GM19193 (cell line): ENCODE results near the gene PHF24.

Source experiments
- POLR2A ChIP-seq: IDR thresholded peaks from 4 replicates; pipeline ENCODE4 v1.6.1; 2011; ENCODE audit not compliant: insufficient read depth, insufficient read length; ENCODE audit errors: extremely low read depth

The PHF24 gene

GRCh38 chr9:35001285-35001677 is 43.2 kb downstream of the PHF24 start:
- TF ChIP-seq POLR2A: no peak

GRCh38 chr9:35001803-35002502 is 43.9 kb downstream of the PHF24 start:
- no peak for TF ChIP-seq POLR2A

- TF ChIP-seq POLR2A: no peak
Observed at GRCh38 chr9:35002623-35003022, 44.5 kb downstream of the PHF24 start.

- no peak for TF ChIP-seq POLR2A
Observed at GRCh38 chr9:35010351-35010958, 52.4 kb downstream of the PHF24 start.

DNA sequence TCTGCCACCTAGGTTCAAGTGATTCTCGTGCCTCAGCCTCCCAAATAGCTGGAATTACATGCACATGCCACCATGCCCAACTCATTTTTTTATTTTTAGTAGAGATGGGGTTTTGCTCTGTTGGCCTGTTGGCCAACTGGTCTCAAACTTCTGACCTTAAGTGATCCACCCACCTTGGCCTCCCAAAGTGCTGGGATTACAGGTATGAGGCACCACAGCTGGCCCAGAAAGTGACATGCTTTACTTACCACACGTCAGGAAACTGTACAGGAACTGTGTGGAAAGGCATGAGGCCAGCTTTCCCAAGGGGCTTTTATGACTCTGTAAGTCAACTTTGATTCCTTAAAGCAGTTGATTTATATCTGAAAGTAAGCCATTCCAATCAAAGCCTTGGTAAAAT is 56.4 kb downstream of the PHF24 start:
- no peak for TF ChIP-seq POLR2A

GRCh38 chr9:35026671-35027070 is 68.6 kb downstream of the PHF24 start:
- no peak for TF ChIP-seq POLR2A

DNA sequence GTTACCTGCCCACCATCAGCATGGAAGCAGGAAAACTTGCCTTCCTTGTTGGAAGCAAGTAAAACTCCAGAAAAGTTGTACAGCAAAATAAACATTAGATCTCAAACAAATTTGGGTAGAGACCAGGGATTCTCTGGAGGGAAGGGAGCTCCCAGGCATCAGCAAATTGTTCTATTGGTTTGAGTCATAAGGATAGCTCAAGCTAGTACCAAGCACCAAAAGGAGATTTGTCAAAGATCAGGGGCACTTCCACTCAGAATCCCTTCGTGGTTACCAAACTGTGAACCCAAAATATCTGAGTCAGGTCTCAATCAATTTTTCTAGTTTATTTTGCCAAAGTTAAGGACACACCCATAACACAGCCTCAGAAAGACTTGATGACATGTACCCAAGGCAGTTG is 69.3 kb downstream of the PHF24 start:
- no peak for TF ChIP-seq POLR2A

- TF ChIP-seq POLR2A: no peak
Observed at GRCh38 chr9:35027860-35028259, 69.8 kb downstream of the PHF24 start.

- TF ChIP-seq POLR2A: no peak
Observed at GRCh38 chr9:35028341-35028740, 70.3 kb downstream of the PHF24 start.

- TF ChIP-seq POLR2A: no peak
Observed at GRCh38 chr9:35029241-35029640, 71.2 kb downstream of the PHF24 start.

- no peak for TF ChIP-seq POLR2A
Observed at GRCh38 chr9:35029852-35030251, 71.8 kb downstream of the PHF24 start.
